DMS 273 treated with DMSO at 0.1 percent for 48 hours (cell line): ENCODE results near the gene NOM1.
"Not testable (repeated sequence)": the region's sequence is repeated elsewhere in the genome, so short reads cannot be mapped to it uniquely, and the experiment has no call there.

Experiments
- DNase-seq: peaks from one replicate; lab custom pipeline; 2025; lab: John Stamatoyannopoulos, UW

NOM1 gene

GRCh38 chr7:156949541-156950380, at the start of gene NOM1:
NOM1 (plus strand) TSS chr7:156949712; CDS start chr7:156949738, 26 bp downstream.
- peak; percentile 63 for DNase-seq

GRCh38 chr7:156900093-156900492, 49.4 kb upstream of the NOM1 start:
- not testable (repeated sequence) for DNase-seq

GRCh38 chr7:156903232-156903909, 46.1 kb upstream of the NOM1 start:
- peak; percentile 48 for DNase-seq

GRCh38 chr7:156906200-156906649, 43.3 kb upstream of the NOM1 start:
- no peak for DNase-seq

- no peak for DNase-seq
These were observed 41.9 kb upstream of the NOM1 start for GRCh38 chr7:156907656-156908055.

GRCh38 chr7:156909574-156910252, 39.8 kb upstream of the NOM1 start:
- not testable (repeated sequence) for DNase-seq

GRCh38 chr7:156918635-156919034, 30.9 kb upstream of the NOM1 start:
- no peak for DNase-seq

- no peak for DNase-seq
These were observed 30.3 kb upstream of the NOM1 start for GRCh38 chr7:156919132-156919713.

GRCh38 chr7:156920076-156920475, 29.4 kb upstream of the NOM1 start:
- no peak for DNase-seq

GRCh38 chr7:156920487-156921373, 28.8 kb upstream of the NOM1 start:
- DNase-seq: not testable (repeated sequence)

GRCh38 chr7:156922304-156922703, 27.2 kb upstream of the NOM1 start:
- DNase-seq: not testable (repeated sequence)

GRCh38 chr7:156925821-156926220, 23.7 kb upstream of the NOM1 start:
- DNase-seq: not testable (repeated sequence)

GRCh38 chr7:156927571-156928405, 21.7 kb upstream of the NOM1 start:
- no peak for DNase-seq

- DNase-seq: no peak
These were observed 21.1 kb upstream of the NOM1 start for GRCh38 chr7:156928406-156928747.

- DNase-seq: no peak
These were observed 19.5 kb upstream of the NOM1 start for GRCh38 chr7:156929789-156930539.

GRCh38 chr7:156932006-156932405, 17.5 kb upstream of the NOM1 start:
- DNase-seq: no peak

- DNase-seq: no peak
These were observed 14.3 kb upstream of the NOM1 start for GRCh38 chr7:156935250-156935649.

- DNase-seq: not testable (repeated sequence)
These were observed 12.7 kb upstream of the NOM1 start for GRCh38 chr7:156936766-156937165.

- DNase-seq: no peak
These were observed 8.9 kb upstream of the NOM1 start for GRCh38 chr7:156940421-156941122.
